Omental fat pad (tissue), 4 donors: ENCODE measurements around the gene CLTCL1. TPM values are rescaled to one million over a fixed set of nuclear protein-coding genes. Genes with fewer than 3 reads are reported as not detected.

Source experiments
- ATAC-seq: fragments of 150-250 bp; one replicate; pipeline ENCODE4 v1.9.1; 2016; ENCODE audit warnings: mild to moderate bottlenecking, moderate library complexity; ENCODE audit not compliant: low FRiP score
- DNase-seq: peaks from one replicate; pipeline ENCODE4 v3.0.0-alpha.2; 2019; ENCODE audit warnings: low spot score
- CTCF ChIP-seq, 3 donors: fragments of 450-650 bp; IDR thresholded peaks; one replicate each; pipeline ENCODE4 v1.5.1; 2016 to 2017; ENCODE audit warnings: antibody characterized with exemption in 3 of 3, mild to moderate bottlenecking in 3 of 3, moderate library complexity in 2 of 3
- total RNA-seq, 4 donors: library from RNA; depleted of rRNA; stranded (reverse); fragments of >200 nt; gene quantifications; one replicate each; pipeline ENCODE4 v1.1.0, GENCODE V29; 2016

CLTCL1 gene
- total RNA-seq, 4 donors from 2014 or later, result 5.0 to 14.3 (median 5.9) TPM

GRCh38 chr22:19224985-19225384, 66.5 kb downstream of the CLTCL1 start:
- no peak for TF ChIP-seq CTCF (IDR thresholded peaks at IDR 0.05)
- ATAC-seq (no peak), DNase-seq (no peak)

DNA sequence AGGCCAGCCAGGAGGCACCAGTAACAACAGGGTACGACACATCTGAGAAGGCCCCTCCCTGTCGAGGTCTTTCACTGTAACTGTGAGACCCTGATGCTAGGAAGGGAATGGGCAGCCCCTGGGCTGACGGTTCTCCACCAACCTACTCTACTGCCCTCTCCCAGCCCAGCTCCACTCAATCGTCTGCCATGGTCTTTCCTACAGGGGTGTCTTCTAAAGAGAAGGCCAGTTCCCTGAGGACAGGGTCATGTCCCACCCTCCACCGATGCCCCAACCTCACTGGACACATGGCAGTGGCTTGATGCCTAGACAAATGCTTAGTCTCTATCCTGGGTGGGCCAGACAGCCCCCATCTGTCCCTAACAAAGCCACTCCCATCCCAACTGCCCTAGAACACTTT, 67.0 kb downstream of the CLTCL1 start:
- no peak for ATAC-seq
- TF ChIP-seq CTCF (IDR thresholded peaks at IDR 0.05), result no peak
- no peak for DNase-seq

- DNase-seq (no peak), ATAC-seq (no peak)
- no peak for TF ChIP-seq CTCF (IDR thresholded peaks at IDR 0.05)
These were observed 67.9 kb downstream of the CLTCL1 start for GRCh38 chr22:19223617-19224016.

DNA sequence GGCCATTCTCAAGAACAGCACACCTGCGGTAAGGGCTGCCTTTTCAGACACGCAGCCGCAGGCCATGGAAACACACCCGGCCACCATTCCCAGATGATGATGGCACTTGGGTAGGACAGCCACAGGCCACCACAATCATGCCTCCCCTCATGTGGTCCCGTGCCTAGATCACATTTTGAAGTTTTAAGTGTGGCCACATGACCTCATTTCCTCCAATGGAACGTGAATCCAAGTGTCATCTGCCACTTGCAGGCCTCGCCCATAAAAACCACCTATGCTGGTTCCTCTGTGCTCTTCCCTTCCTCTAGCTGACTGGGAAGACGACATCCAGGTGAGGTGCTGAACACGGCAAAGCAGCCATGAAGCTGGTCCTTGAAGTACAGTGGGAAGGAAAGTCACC, 68.4 kb downstream of the CLTCL1 start:
- no peak for ATAC-seq
- DNase-seq, result no peak
- TF ChIP-seq CTCF (IDR thresholded peaks at IDR 0.05), result no peak

- no peak for TF ChIP-seq CTCF (IDR thresholded peaks at IDR 0.05)
- ATAC-seq (no peak), DNase-seq (no peak)
These were observed 69.1 kb downstream of the CLTCL1 start for GRCh38 chr22:19222242-19223005.

- no peak for TF ChIP-seq CTCF (IDR thresholded peaks at IDR 0.05)
- no peak for DNase-seq
- ATAC-seq, result no peak
These were observed 70.7 kb downstream of the CLTCL1 start for GRCh38 chr22:19220867-19221266.

DNA sequence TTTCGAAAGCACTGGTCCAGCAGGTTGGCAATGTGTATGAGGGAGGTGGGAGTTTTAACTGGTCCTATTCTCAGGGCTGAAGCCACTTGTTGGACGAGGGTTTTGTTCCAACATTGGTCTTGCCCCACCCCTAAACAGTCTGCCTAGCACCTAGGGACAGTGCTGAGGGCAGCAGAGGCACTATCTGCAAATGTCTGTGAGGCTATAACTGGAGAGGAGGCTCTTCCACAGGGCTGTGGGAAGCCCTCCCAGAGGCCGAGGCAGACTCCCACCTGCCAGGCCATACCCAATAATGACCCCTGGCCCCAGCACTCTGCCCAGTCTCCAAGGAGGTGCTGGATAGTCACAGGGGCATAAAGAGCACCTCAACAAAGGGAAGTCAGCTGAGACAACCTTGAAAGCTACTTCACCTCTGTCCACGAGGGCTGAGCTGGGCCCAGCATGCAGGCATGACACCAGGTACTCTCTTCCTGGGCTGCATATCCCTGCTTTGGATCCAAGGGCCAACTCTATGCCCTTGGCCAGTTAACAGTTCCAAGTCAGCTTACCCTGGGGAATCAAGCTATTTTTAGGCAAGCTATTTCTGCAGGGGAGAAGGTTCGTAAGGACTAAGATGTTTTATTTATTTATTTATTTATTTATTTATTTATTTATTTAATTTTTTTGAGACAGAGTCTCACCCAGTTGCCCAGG, 72.8 kb downstream of the CLTCL1 start:
- DNase-seq (no peak), ATAC-seq (no peak)
- TF ChIP-seq CTCF (IDR thresholded peaks at IDR 0.05), result no peak
